Ovary (tissue), 9 donors: Measurements from ENCODE around the gene PEX6. TPM values are rescaled to one million over a fixed set of nuclear protein-coding genes. Genes with fewer than 3 reads are reported as not detected.
"Not testable (repeated sequence)": the region's sequence is repeated elsewhere in the genome, so short reads cannot be mapped to it uniquely, and the experiment has no call there.

Source experiments
- DNase-seq, 5 donors: peaks; one replicate each; pipeline ENCODE4 v3.0.0-alpha.2; 2019 to 2020
- H3K27ac ChIP-seq, 2 donors: fragments of 200-600 bp; one replicate each; pipeline versions ENCODE4 v1.5.1 to v1.8.0; 2019 to 2022
- H3K27me3 ChIP-seq: fragments of 200-600 bp; one replicate; pipeline ENCODE4 v1.8.0; 2022
- H3K36me3 ChIP-seq: fragments of 200-600 bp; sonication (generic); one replicate; pipeline ENCODE4 v1.5.1; 2019
- H3K4me1 ChIP-seq: one replicate; pipeline ENCODE4 v1.8.1; 2013; ENCODE audit warnings: mild to moderate bottlenecking, moderate library complexity; ENCODE audit not compliant: insufficient read depth
- H3K4me3 ChIP-seq: fragments of 200-600 bp; sonication (generic); one replicate; pipeline ENCODE4 v1.5.1; 2017
- H3K9me3 ChIP-seq, 2 donors: fragments of 200-600 bp in 1 of 2; sonication (generic) in 1 of 2; one replicate each; pipeline versions ENCODE4 v1.5.1 to v1.8.1; 2013 to 2019; ENCODE audit warnings: mild to moderate bottlenecking in 1 of 2, moderate library complexity in 1 of 2
- CTCF ChIP-seq, 3 donors: fragments of 450-650 bp in 2 of 3; fragments of 200-600 bp in 1 of 3; IDR thresholded peaks; one replicate each; pipeline versions ENCODE4 v1.5.1 to v1.8.0; 2016 to 2022; ENCODE audit warnings: antibody characterized with exemption in 3 of 3, mild to moderate bottlenecking in 1 of 3
- EP300 ChIP-seq: sonication (generic); formaldehyde crosslinking; IDR thresholded peaks from one replicate; pipeline ENCODE4 v1.6.1; 2017; ENCODE audit warnings: antibody characterized with exemption
- POLR2A ChIP-seq: fragments of 450-650 bp; IDR thresholded peaks from one replicate; pipeline ENCODE4 v1.6.1; 2017; ENCODE audit warnings: antibody characterized with exemption, mild to moderate bottlenecking, moderate library complexity
- WGBS, 3 donors: extraction: QIAGEN DNeasy Blood & Tissue Kit in 1 of 3; methylation state at CpG; one replicate each; pipeline versions ENCODE4 v1.1.5 to v1.1.7; 2013 to 2017; 5-methylcytosine and 5-hydroxymethylcytosine counted together
- intact Hi-C, 4 donors: fragments of 100-400 bp; cut with DNase I; formaldehyde crosslinking; loops; one replicate each; pipeline versions ENCODE4 v1.11.0 to v1.15.1; 2022 to 2023
- polyA plus RNA-seq, 2 donors: library from polyadenylated mRNA; stranded (reverse); fragments of 200-250 nt in 1 of 2; fragments of 350-450 nt in 1 of 2; fragmentation: Illumina TruSeq in 1 of 2; extraction: RNeasy Lipid Tissue Mini Kit (QIAGEN cat#74804) in 1 of 2; gene quantifications; one replicate each; pipeline ENCODE4 v1.2.3, GENCODE V29; 2013 to 2014
- total RNA-seq, 7 donors: library from RNA; depleted of rRNA in 2 of 7; stranded (reverse); fragments of >200 nt in 2 of 7; fragmentation: NEBNext Ultra II Directional in 3 of 7; extraction: Animal tissue kit (Norgen Biotek cat#: 25700) in 3 of 7; gene quantifications; one replicate each; pipeline versions ENCODE4 v1.1.0 to v1.2.4, GENCODE V29; 2016 to 2023
- donor health status: DM: no; HTN: no; CAD: no; lungs with moderate emphysema.
- donor health status: DM: no; HTN: no; CAD: no.
- donor health status: Bipolar disorder and iron deficiency.
- donor health status: DM: yes; HTN: yes; CAD: no.
- donor health status: DM: no; HTN: no; CAD: no.
- donor health status: DM: yes; HTN: yes; CAD: no.

The PEX6 gene
- total and polyA plus RNA-seq, 9 donors, result 8.8 to 41.0 (median 29.8) TPM

GRCh38 chr6:42952389-42952788 is 26.6 kb downstream of the PEX6 start:
- H3K27ac ChIP-seq, result no peak overlapping the region
- H3K4me1 ChIP-seq, result no peaks in the 10 kb centered on the region
- intact Hi-C loops, result no loop called here
- no peaks in the 10 kb centered on the region for H3K27me3 ChIP-seq
- H3K36me3 ChIP-seq, result no peaks in the 10 kb centered on the region
- H3K9me3 ChIP-seq, result no peaks in the 10 kb centered on the region
- H3K4me3 ChIP-seq, result no peak overlapping the region
- no peak for DNase-seq
- no peak for TF ChIP-seq CTCF (IDR thresholded peaks at IDR 0.05)
- TF ChIP-seq EP300, result no peak
- no peak for TF ChIP-seq POLR2A
- WGBS, 3 donors, result 87 to 90% (median 89%) methylated on average over 4 of the region's 4 CpGs

- TF ChIP-seq CTCF (IDR thresholded peaks at IDR 0.05) (no peak), EP300 (no peak), POLR2A (no peak)
- Histone ChIP-seq H3K27ac (no peak overlapping the region), H3K36me3 (no peaks in the 10 kb centered on the region), H3K4me3 (no peak overlapping the region), H3K27me3 (no peaks in the 10 kb centered on the region), H3K4me1 (no peaks in the 10 kb centered on the region), H3K9me3 (no peaks in the 10 kb centered on the region)
- intact Hi-C loops, result no loop called here
- no peak for DNase-seq
Observed at GRCh38 chr6:42947950-42948349, 31.0 kb downstream of the PEX6 start.

GRCh38 chr6:42942444-42942843 is 36.5 kb downstream of the PEX6 start:
- DNase-seq, result no peak
- TF ChIP-seq POLR2A (no peak), EP300 (no peak), CTCF (IDR thresholded peaks at IDR 0.05) (no peak)
- no peak overlapping the region for H3K4me3 ChIP-seq
- no peaks in the 10 kb centered on the region for H3K27me3 ChIP-seq
- H3K27ac ChIP-seq, result no peak overlapping the region
- 78 to 85% (median 79%) methylated on average over 7 of the region's 7 CpGs for WGBS, 3 donors
- intact Hi-C loops, result no loop called here
- no peaks in the 10 kb centered on the region for H3K36me3 ChIP-seq
- H3K4me1 ChIP-seq, result no peaks in the 10 kb centered on the region
- H3K9me3 ChIP-seq, result no peaks in the 10 kb centered on the region

- intact Hi-C loops, H3K36me3 ChIP-seq, H3K4me3 ChIP-seq, H3K27ac ChIP-seq, H3K27me3 ChIP-seq, H3K9me3 ChIP-seq, DNase-seq, H3K4me1 ChIP-seq: not testable (repeated sequence)
- WGBS, 3 donors, result 94 to 97% (median 97%) methylated on average over 5 of the region's 5 CpGs
Observed at GRCh38 chr6:42941356-42941755, 37.6 kb downstream of the PEX6 start.

- TF ChIP-seq POLR2A (no peak), CTCF (IDR thresholded peaks at IDR 0.05) (no peak), EP300 (no peak)
- 86 to 98% (median 90%) methylated on average over 5 to 6 of the region's 6 CpGs for WGBS, 3 donors
- H3K9me3 ChIP-seq, result no peaks in the 10 kb centered on the region
- H3K4me1 ChIP-seq, result no peaks in the 10 kb centered on the region
- no peak overlapping the region for H3K27ac ChIP-seq
- DNase-seq, result no peak
- no peak overlapping the region for H3K4me3 ChIP-seq
- intact Hi-C loops, result no loop called here
- no peaks in the 10 kb centered on the region for H3K27me3 ChIP-seq
- no peaks in the 10 kb centered on the region for H3K36me3 ChIP-seq
Observed at GRCh38 chr6:42940493-42941045, 38.4 kb downstream of the PEX6 start.
